K562 (cell line): Measurements from ENCODE around the gene TELO2. TPM values are rescaled to one million over a fixed set of nuclear protein-coding genes. Genes with fewer than 3 reads are reported as not detected.

Experiments
- BRD4 ChIP-seq: fragments of 200-600 bp; sonication (generic); IDR thresholded peaks from 2 replicates; pipeline ENCODE4 v1.6.1; 2017; ENCODE audit warnings: inconsistent platforms
- CBFA2T3 ChIP-seq: fragments of 450-650 bp; IDR thresholded peaks from 2 replicates; pipeline ENCODE4 v1.6.1; 2017
- DIDO1 ChIP-seq: fragments of 450-650 bp; IDR thresholded peaks from 2 replicates; pipeline ENCODE4 v1.6.1; 2016; ENCODE audit warnings: low read depth, missing biosample characterization, missing genetic modification characterization
- HLTF ChIP-seq: fragments of 450-650 bp; IDR thresholded peaks from 2 replicates; pipeline ENCODE4 v1.6.1; 2016
- HMG20A ChIP-seq: fragments of 450-650 bp; formaldehyde crosslinking; conservative IDR thresholded peaks from 2 replicates; pipeline ENCODE4 v1.4.0; 2020; ENCODE audit warnings: mild to moderate bottlenecking, mixed read lengths
- KDM5B ChIP-seq: fragments of 200-600 bp; sonication (generic); IDR thresholded peaks from 2 replicates; pipeline ENCODE4 v1.6.1; 2012; ENCODE audit warnings: low read depth, mild to moderate bottlenecking, moderate library complexity, low read length, control low read depth, inconsistent platforms; ENCODE audit not compliant: insufficient replicate concordance
- MTF1 ChIP-seq: fragments of 250-450 bp; sonication (Bioruptor Pico); IDR thresholded peaks from 2 replicates; pipeline ENCODE4 v1.9.0; 2021; ENCODE audit warnings: moderate library complexity, mild to moderate bottlenecking, inconsistent platforms, borderline replicate concordance
- PCBP1 ChIP-seq: fragments of 200-400 bp; formaldehyde crosslinking; IDR thresholded peaks from 2 replicates; pipeline ENCODE4 v1.6.1; 2018; ENCODE audit warnings: mild to moderate bottlenecking, low read depth, low read length; ENCODE audit not compliant: poor library complexity, severe bottlenecking
- PHB2 ChIP-seq: fragments of 450-650 bp; IDR thresholded peaks from 2 replicates; pipeline ENCODE4 v1.6.1; 2017; ENCODE audit warnings: low read depth
- SPI1 ChIP-seq: IDR thresholded peaks from 2 replicates; pipeline ENCODE4 v1.6.1; 2011; ENCODE audit warnings: low read depth, low read length, control low read depth, borderline replicate concordance
- SREBF1 ChIP-seq: fragments of 150-350 bp; IDR thresholded peaks from 2 replicates; pipeline ENCODE4 v1.6.1; 2014; ENCODE audit warnings: antibody characterized with exemption, low read depth, low read length, borderline replicate concordance
- YY1 ChIP-seq, 3 experiments: IDR thresholded peaks; 2 replicates each; pipeline ENCODE4 v1.6.1; 2011; ENCODE audit warnings: low read length in 2 of 3, mild to moderate bottlenecking in 2 of 3, moderate library complexity in 2 of 3, borderline replicate concordance in 1 of 3, control low read depth in 1 of 3, low read depth in 1 of 3; ENCODE audit not compliant: insufficient read depth in 3 of 3, insufficient replicate concordance in 2 of 3, control insufficient read depth in 1 of 3, insufficient read length in 1 of 3; ENCODE audit errors: extremely low read depth in 1 of 3
- ZNF165 ChIP-seq: fragments of 250-450 bp; sonication (Bioruptor Pico); IDR thresholded peaks from 2 replicates; pipeline ENCODE4 v1.4.0; 2020; ENCODE audit warnings: borderline replicate concordance
- ZNF3 ChIP-seq: fragments of 250-450 bp; sonication (Bioruptor Pico); IDR thresholded peaks from 2 replicates; pipeline ENCODE4 v1.5.0; 2021; ENCODE audit warnings: mild to moderate bottlenecking, moderate library complexity
- ZNF586 ChIP-seq: fragments of 450-650 bp; formaldehyde crosslinking; conservative IDR thresholded peaks from 2 replicates; pipeline ENCODE4 v1.4.0; 2020; ENCODE audit warnings: mild to moderate bottlenecking, moderate library complexity
- ZNF77 ChIP-seq: fragments of 250-450 bp; sonication (Bioruptor Pico); IDR thresholded peaks from 2 replicates; pipeline ENCODE4 v1.5.0; 2020
- ZNF785 ChIP-seq: fragments of 250-450 bp; sonication (Bioruptor Pico); IDR thresholded peaks from 2 replicates; pipeline ENCODE4 v1.4.0; 2020; ENCODE audit warnings: mild to moderate bottlenecking
- polyA plus RNA-seq, 8 experiments: library from polyadenylated mRNA; depleted of rRNA in 4 of 8; stranded (reverse) in 5 of 8; unstranded in 3 of 8; fragments of >200 nt; fragmentation: Nextera tagmentation in 2 of 8; fragmentation: Illumina TruSeq in 1 of 8; extraction: Ambion mirVana in 2 of 8; extraction: Trizol in 1 of 8; gene quantifications; 2 replicates each; pipeline versions ENCODE4 v1.2.1 to v1.2.3, GENCODE V29; 2011 to 2014; ENCODE audit warnings: inconsistent platforms in 1 of 8, missing spikeins in 1 of 8
- total RNA-seq, 7 experiments: library from RNA; depleted of rRNA in 6 of 7; stranded (reverse); fragments of >200 nt in 6 of 7; fragmentation: Illumina TruSeq in 2 of 7; extraction: Trizol in 2 of 7; gene quantifications; 2 replicates each; pipeline versions ENCODE4 v1.2.1 to v1.2.3, GENCODE V29; 2011 to 2021; ENCODE audit warnings: low replicate concordance in 1 of 7
- TF ChIP-seq, protein P1 (sequence below): sonication (generic); formaldehyde crosslinking; IDR thresholded peaks from 2 replicates; pipeline ENCODE4 v1.8.0; 2023; ENCODE audit warnings: mild to moderate bottlenecking, missing genetic modification reagents
- TF ChIP-seq, protein P2 (sequence below): fragments of 450-650 bp; IDR thresholded peaks from 2 replicates; pipeline ENCODE4 v1.7.1; 2018; ENCODE audit warnings: mild to moderate bottlenecking, low read depth; ENCODE audit not compliant: partially characterized antibody
- TF ChIP-seq, protein P3 (sequence below), 2 experiments: IDR thresholded peaks; 2 replicates each; pipeline ENCODE4 v1.6.1; 2011; ENCODE audit warnings: borderline replicate concordance in 1 of 2, control low read depth in 1 of 2, low read depth in 1 of 2, low read length in 1 of 2, mild to moderate bottlenecking in 1 of 2, mixed read lengths in 1 of 2, moderate library complexity in 1 of 2; ENCODE audit not compliant: insufficient read depth in 1 of 2, insufficient read length in 1 of 2, poor library complexity in 1 of 2, severe bottlenecking in 1 of 2; ENCODE audit errors: extremely low read depth in 1 of 2

TELO2 gene
- total and polyA plus RNA-seq, 9 of the 15 experiments (the other 6 are each of a cell fraction or from before 2014, with no cell fraction given) = 0.51 to 91.8 (median 14.5) TPM

DNA sequence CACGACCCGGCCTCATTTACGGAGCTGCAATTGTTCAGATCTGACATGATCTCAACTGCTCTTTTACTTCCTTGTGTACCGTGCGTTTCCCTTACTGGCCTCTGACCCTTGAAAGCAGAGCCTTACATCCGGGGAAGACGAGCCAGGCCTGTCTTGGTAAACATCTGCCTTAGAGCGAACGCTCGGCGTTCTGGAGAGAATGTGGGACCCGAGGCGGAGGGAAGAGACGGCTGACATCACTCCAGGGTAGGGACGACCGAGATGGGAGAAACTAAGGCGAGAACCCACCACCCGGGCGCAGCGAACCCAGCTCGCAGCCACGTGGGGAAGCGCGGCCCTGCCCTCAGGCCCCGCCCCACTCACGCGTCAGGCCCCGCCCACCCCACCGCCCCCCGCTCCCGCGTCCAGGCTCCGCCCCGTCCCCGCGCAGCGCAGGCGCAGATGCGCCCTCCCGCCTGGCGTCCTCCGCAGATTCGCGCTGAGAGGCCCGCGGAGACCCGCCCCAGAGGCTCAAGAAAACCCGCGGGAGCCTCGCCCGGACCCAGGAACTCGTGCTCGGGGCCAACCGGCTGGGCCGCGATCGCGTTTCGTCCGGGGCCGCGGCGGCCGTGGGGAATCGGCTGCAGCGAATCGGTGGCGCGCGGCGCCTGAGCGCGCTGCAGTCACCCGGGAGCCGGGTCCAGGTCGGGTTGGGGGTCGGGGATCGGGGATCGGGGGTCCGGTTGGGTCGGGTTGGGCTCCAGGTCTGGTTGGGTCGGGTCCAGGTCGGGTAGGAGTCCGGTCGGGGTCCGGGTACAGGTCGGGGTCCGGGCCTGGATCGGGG, at the start of gene TELO2 (continued):
- no peak for TF ChIP-seq ZNF785 (CRISPR knock-in tag)
- TF ChIP-seq PCBP1 = no peak
- no peak for TF ChIP-seq HLTF
- TF ChIP-seq DIDO1 = peak; percentile 77
- no peak for TF ChIP-seq HMG20A (CRISPR knock-in tag)
- no peak for TF ChIP-seq SREBF1
- TF ChIP-seq YY1 (IDR thresholded peaks at IDR 0.05; ENCODE audit: borderline replicate concordance in 1 of 3, control insufficient read depth in 1 of 3, extremely low read depth in 1 of 3, insufficient read depth in 3 of 3, insufficient read length in 1 of 3, insufficient replicate concordance in 2 of 3, low read depth in 1 of 3, low read length in 2 of 3) = peak in 1 of 3 experiments; percentile 6
- TF ChIP-seq ZNF3 (CRISPR knock-in tag) = no peak
- TF ChIP-seq, protein P1, sequence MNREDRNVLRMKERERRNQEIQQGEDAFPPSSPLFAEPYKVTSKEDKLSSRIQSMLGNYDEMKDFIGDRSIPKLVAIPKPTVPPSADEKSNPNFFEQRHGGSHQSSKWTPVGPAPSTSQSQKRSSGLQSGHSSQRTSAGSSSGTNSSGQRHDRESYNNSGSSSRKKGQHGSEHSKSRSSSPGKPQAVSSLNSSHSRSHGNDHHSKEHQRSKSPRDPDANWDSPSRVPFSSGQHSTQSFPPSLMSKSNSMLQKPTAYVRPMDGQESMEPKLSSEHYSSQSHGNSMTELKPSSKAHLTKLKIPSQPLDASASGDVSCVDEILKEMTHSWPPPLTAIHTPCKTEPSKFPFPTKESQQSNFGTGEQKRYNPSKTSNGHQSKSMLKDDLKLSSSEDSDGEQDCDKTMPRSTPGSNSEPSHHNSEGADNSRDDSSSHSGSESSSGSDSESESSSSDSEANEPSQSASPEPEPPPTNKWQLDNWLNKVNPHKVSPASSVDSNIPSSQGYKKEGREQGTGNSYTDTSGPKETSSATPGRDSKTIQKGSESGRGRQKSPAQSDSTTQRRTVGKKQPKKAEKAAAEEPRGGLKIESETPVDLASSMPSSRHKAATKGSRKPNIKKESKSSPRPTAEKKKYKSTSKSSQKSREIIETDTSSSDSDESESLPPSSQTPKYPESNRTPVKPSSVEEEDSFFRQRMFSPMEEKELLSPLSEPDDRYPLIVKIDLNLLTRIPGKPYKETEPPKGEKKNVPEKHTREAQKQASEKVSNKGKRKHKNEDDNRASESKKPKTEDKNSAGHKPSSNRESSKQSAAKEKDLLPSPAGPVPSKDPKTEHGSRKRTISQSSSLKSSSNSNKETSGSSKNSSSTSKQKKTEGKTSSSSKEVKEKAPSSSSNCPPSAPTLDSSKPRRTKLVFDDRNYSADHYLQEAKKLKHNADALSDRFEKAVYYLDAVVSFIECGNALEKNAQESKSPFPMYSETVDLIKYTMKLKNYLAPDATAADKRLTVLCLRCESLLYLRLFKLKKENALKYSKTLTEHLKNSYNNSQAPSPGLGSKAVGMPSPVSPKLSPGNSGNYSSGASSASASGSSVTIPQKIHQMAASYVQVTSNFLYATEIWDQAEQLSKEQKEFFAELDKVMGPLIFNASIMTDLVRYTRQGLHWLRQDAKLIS (CRISPR knock-in tag) = no peak
- TF ChIP-seq, protein P2, sequence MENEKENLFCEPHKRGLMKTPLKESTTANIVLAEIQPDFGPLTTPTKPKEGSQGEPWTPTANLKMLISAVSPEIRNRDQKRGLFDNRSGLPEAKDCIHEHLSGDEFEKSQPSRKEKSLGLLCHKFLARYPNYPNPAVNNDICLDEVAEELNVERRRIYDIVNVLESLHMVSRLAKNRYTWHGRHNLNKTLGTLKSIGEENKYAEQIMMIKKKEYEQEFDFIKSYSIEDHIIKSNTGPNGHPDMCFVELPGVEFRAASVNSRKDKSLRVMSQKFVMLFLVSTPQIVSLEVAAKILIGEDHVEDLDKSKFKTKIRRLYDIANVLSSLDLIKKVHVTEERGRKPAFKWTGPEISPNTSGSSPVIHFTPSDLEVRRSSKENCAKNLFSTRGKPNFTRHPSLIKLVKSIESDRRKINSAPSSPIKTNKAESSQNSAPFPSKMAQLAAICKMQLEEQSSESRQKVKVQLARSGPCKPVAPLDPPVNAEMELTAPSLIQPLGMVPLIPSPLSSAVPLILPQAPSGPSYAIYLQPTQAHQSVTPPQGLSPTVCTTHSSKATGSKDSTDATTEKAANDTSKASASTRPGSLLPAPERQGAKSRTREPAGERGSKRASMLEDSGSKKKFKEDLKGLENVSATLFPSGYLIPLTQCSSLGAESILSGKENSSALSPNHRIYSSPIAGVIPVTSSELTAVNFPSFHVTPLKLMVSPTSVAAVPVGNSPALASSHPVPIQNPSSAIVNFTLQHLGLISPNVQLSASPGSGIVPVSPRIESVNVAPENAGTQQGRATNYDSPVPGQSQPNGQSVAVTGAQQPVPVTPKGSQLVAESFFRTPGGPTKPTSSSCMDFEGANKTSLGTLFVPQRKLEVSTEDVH = no peak
- TF ChIP-seq MTF1 (CRISPR knock-in tag) = no peak
- peak; percentile 71 for TF ChIP-seq KDM5B
- TF ChIP-seq ZNF165 (CRISPR knock-in tag) = 0 out of 2 replicates have a peak, but pooled peaks have one; percentile 10
- TF ChIP-seq, protein P3, sequence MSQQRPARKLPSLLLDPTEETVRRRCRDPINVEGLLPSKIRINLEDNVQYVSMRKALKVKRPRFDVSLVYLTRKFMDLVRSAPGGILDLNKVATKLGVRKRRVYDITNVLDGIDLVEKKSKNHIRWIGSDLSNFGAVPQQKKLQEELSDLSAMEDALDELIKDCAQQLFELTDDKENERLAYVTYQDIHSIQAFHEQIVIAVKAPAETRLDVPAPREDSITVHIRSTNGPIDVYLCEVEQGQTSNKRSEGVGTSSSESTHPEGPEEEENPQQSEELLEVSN (IDR thresholded peaks at IDR 0.05; ENCODE audit: borderline replicate concordance in 1 of 2, extremely low read depth in 1 of 2, insufficient read depth in 1 of 2, insufficient read length in 1 of 2, low read depth in 1 of 2, low read length in 1 of 2, poor library complexity in 1 of 2, severe bottlenecking in 1 of 2) = peak; percentile 93 to 95
- TF ChIP-seq CBFA2T3 = no peak
- no peak for TF ChIP-seq ZNF586 (CRISPR knock-in tag)
- no peak for TF ChIP-seq SPI1
- TF ChIP-seq ZNF77 (CRISPR knock-in tag) = no peak
- no peak for TF ChIP-seq PHB2
- no peak for TF ChIP-seq BRD4
